ENCODE data around the gene LRRC36. TPM values are rescaled to one million over a fixed set of nuclear protein-coding genes. Genes with fewer than 3 reads are reported as not detected.
A peak's percentile ranks its signal among the peaks of the same experiment; 100 is the strongest.

LRRC36 gene
- total RNA-seq, 1 experiment from 2014 or later: not detected

DNA sequence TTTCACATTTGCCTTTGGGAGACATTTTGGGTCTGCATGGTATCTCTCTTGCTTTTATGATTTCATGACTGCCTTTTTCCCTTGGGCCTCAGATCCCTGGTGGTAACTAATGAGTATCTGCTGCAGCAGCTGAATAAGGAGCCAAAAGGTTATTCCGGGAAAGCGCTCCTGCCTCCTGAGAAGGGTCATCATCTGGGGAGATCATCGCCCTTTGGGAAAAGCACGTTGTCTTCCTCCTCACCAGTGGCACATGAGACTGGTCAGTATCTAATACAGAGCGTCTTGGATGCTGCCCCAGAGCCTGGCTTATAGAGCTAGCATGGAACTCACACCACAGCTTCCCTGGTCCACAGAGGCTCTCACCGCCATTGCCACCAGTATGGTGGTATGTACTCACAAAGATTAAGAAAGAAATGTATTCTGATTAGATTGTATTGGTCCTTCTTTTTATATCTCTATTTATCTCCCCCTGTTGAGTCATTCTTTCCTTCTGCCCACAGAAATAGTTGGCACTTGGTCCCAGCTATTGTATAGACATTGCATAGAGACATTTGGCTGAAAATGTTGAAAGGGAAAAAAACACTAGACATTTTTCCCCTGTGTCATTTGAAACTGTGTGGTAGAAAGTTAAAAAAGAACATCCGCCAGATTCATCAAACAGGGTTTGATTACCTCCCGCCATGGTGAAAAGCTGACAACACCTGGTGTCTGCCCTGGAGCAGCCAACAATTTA lies 58.3 kb downstream of the LRRC36 start:
- in situ Hi-C loops (cut with HindIII; ENCODE audit: low sequenced_read_pairs): no loop called here
- no peak for DNase-seq (ENCODE audit: low spot score)

DNA sequence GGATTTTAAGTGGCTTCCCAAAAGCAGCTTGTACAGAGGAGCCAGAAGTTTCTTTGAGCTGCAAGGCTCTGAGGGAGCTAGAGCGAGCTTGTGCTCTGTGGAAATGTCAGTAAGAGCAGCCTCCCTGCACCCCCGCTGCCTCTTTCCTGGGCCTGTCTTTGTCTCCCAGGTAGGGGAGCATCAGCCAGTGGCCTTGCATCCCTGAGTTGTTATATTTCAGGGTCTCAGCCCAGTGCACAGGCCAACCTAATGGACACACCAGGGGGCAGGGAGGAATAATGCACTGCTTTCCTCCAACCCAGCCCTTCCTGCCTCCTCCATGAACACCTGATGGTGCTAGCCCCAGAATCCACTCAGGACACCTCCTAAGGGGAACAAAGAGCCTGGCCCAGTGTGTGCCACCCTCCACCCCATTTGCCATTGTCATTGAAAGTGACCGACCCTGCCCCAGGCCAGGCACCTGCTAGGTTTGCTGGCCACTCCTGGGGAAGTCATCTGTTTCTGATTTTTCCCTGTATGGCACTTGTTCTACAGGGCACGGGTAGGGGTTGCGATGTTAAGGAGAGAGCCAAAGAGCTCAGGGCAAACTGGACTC lies 60.3 kb downstream of the LRRC36 start:
- DNase-seq (ENCODE audit: low spot score): no peak
- in situ Hi-C loops (cut with HindIII; ENCODE audit: low sequenced_read_pairs): no loop called here

DNA sequence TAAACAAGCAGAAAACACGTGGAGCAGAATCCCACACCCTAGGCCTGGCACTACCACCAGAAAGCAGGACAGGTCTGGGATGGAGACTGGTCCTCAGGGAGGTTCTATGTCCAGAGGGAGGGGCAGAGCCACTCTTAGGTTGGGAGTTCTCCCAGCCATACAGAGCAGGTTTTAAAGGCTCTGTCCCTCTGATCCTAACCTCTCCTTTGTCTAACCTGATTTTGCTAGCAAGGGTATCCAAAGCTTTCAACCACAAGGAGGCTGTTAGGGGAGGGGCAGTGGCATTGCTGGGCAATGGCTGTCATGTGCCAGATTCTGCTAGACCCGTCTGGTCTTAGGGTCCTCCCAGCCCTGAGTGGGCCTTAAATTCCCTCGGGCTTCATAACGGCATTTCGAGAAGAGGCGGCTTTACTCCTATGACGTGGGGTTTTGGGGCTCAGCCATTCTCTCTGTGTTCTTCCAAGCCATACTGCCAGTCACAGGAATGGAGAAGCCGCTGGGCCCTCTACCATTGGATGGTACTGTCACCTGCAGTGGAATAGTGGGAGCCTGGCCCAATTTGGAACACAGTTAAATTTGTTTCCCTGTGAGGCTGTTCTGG lies 61.0 kb downstream of the LRRC36 start:
- in situ Hi-C loops (cut with HindIII; ENCODE audit: low sequenced_read_pairs): no loop called here
- DNase-seq (ENCODE audit: low spot score): no peak

DNA sequence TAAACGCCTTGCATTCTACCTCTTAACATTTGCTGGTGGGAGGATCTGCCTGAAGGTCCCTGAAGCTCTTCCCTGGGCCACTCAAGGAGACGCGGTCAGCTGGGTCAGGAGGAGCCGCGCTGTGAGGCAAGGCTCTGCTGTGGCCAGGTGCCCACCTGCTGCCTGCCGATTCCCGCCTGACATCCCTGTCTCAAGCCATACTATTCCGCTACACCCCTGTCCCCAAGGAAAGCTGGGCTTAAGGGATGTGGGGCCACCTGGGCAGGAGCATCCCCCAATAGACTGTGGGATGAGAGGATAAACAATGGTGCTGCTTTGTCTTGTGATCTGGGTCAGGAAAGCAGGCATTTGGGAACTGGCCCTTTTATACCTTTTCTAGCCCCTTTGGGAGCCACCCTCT lies 61.6 kb downstream of the LRRC36 start:
- DNase-seq (ENCODE audit: low spot score): no peak
- in situ Hi-C loops (cut with HindIII; ENCODE audit: low sequenced_read_pairs): no loop called here

DNA sequence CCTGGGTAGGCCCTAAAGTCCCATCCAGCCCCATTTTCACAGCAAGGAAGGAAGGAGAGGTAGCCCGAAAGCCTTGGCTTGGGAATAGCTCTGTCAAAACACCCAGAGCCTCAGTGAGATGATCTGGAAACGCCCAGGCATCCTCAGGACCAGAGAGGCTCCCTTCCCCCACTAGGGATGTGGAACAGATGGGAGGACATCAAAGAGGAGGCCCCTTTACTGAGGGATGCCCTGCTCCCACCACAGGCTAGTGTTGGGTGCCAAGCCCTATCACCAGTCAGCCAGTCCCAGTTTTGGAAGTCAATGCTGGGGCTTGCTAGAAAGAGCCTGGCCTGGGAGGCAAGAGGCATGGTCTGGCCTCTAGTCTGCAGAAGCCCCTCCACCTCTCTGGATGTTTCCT lies 62.0 kb downstream of the LRRC36 start:
- in situ Hi-C loops (cut with HindIII; ENCODE audit: low sequenced_read_pairs): no loop called here
- no peak for DNase-seq (ENCODE audit: low spot score)

DNA sequence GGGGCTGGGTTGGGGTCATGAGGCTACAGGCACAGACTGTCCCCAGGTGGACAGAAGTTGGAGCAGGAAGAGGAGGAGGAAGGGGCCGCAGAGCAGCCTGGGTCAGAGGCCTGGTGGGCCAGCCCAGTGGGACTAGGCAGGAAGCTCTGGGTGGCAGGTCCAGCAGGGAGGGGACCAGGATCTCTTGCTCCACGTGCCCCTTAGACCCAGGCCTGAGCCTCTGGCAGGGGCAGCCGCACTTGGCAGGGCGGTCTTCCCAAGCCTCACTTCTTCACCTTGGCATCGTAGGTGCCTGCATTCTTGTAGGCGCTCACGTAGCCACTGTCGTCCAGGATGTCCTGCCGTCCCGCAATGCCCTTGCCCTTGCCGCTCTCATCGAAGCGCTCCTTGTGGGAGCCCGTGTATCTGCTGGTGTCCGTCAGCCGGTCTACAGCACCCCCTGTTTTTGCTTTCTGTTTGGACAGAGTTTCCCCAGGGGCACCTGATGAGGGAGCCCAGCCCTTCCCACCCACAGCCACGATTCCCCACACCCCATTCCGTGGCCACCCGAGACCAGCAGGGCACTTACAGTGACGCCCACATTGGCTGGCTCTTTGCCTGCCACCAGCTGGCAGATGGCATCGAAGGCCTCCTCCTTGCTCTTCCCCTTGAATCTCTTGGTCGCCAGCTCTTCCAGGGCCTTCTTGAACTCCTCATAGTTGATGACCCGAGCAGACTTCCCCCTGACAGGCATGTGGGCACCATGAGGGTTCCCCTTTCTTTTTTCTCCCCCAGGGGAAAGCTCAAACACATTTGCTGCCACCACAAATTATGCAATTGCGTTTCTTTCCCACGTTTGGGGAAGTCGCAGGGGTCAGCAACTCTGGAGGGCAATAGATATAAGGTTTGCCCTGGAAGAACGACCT lies 63.5 kb downstream of the LRRC36 start:
- in situ Hi-C loops (cut with HindIII; ENCODE audit: low sequenced_read_pairs): no loop called here
- no peak for DNase-seq (ENCODE audit: low spot score)

DNA sequence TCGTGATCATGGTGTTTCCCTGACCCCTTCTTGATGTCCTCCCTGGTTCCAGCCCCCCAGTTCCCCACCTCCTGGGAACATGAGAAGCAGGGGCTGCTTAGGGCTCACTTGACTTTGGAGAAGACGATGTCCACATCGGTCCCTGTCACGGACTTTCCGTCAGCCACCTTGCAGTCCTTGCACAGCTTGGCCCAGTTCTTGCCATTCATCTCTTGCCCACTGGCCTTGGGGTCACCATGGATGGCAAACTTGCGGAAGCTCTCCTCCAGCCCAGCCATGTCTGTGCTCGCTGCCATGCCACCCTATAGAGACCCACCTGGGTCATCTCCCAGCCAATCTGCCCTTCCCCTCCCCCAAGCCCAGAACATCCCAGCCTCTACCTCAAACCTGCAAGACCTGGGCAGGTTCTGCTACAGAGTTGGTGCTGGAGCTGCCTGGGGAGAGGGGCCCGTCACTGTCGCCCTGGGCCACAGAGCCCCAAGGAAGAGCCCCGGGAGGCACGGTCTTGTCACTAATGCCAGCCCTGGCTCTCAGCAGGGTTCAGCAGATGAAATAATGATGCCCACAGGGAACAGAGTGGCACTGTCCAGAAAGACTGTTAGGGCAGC lies 64.3 kb downstream of the LRRC36 start:
- in situ Hi-C loops (cut with HindIII; ENCODE audit: low sequenced_read_pairs): no loop called here
- DNase-seq (ENCODE audit: low spot score): no peak

DNA sequence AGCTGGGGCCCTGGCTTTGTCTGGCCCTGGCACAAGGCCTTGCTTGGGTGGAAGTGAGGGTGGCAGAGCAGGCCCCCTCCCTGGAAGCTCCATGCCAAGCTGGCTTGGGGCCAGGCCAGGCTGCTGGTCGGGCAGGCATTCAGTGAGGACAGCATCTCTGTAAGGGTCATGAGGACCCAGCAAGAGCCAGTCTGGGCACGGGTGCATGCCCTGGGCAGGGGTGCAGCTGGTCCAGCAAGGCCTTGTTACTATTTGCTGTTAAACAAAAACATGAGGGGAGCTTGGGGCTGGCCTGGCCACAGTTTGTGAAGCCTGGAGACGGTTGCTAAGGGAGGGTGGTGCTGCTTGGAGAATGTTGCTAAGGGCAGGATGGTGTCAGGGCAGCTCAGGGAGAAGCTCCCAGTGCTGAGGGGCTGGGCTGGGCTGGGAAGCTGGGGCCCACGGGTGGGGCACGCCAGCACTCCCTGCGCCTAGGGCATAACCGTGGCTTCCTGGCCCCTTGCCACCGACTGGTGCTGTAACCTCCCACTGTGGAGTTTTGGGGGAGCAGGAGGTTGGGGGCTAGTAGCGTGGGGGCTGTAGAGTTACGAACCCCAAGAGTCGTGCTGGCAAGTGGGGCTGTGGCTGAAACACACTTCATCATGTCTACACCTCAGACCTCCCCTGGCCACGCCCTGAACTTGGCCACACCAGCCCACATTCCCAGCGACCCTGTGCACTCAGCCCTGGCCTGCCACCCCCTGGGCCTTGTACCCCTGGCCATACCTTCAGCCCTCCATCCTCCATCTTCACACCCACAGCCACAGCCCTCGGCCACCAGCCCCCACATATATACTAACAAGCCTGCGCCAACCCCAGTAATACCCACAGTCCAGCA lies 65.0 kb downstream of the LRRC36 start:
- DNase-seq (ENCODE audit: low spot score): peak; percentile 55
- in situ Hi-C loops (cut with HindIII; ENCODE audit: low sequenced_read_pairs): no loop called here

DNA sequence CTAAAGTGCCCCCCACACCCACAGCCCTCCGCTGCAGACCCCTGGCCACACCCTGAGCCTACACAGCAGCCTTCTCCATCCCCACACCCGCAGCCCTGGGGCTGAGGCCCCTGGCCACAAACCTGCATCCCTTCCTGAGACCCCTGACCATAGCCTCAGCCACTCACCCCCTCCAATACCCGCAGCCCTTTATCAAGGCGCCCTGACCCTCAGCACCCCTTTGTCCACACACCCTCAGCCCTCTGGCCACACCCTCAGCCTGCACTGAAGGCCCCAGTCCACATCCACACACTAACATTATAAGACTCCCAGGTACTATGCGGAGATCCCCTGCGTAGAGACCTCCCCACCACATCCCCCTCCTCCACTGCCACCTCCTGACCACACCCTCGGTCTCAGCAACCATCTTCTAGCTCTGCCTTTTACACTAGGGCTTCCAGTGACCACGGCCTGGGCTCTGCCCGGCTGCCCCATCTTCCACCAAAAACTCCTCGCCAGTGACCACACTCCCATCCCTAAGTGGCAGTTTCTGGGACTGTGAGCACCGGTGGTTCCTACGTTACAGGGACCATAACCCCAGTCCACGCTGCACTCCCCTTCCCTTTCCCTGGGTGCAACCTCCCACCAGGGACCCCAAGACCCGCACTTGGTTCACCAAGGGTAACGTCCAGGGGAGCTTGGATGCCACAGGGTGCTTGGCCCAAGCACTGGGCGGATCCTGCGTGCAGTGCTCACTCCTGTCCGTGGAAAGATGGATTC lies 65.9 kb downstream of the LRRC36 start:
- DNase-seq (ENCODE audit: low spot score): no peak
- in situ Hi-C loops (cut with HindIII; ENCODE audit: low sequenced_read_pairs): no loop called here

DNA sequence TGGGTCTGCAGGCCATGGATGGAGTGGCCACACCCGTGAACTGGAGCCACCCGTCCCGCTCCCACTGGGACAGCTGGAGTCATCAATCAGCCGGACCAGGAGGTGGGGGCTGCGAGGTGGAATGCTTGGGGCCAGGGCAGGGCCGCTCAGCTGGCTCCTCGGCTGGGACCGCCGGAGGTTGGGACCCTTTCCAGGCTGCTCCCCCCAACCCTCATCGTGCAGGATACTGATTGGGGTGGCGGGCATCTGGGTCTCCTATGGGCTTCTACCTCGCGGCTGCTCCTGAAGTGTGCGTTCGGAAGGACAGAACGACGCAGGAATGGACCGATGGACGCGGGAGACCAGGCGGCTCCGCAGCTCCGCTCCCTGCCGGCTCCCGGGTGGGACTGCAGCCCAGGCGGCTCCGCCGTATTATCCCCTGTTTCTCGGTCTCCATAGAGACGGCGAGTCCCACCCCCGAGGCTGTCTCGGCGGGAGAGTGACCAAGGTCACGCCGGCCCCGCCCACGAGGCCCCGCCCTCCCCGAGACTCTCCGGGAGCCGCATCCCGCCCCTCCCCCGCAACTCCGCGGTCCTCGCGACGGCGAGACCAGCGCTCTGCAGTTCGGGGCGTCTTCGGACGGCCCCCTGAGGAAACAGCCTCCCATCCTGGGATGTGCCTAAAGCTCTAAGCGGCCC lies 66.6 kb downstream of the LRRC36 start, which contains the start of gene TPPP3:
TPPP3 (minus strand) TSS at position 388 of the 677 bp plus-strand sequence. CDS start 2,387 bp downstream, outside the sequence.
- in situ Hi-C loops (cut with HindIII; ENCODE audit: low sequenced_read_pairs): no loop called here
- no peak for DNase-seq (ENCODE audit: low spot score)

DNA sequence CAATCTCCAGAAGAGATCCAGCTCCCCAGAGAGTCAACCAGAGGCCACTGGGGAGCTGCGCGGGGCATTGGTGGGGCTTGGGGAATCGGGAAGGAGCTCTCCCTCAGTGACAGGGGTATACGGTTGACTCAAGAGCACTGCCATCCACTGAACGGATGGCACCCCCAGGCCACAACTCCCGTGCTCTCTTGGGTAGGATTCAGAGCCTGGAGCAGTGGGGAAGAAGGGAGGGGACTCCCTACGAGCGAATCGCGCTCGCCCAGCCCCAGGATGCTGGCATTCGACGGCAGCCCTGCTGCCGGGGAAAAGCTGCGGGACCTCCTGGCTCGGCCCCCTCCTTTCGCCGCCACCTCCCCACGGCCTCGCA lies 67.2 kb downstream of the LRRC36 start:
- in situ Hi-C loops (cut with HindIII; ENCODE audit: low sequenced_read_pairs): no loop called here
- DNase-seq (ENCODE audit: low spot score): no peak

DNA sequence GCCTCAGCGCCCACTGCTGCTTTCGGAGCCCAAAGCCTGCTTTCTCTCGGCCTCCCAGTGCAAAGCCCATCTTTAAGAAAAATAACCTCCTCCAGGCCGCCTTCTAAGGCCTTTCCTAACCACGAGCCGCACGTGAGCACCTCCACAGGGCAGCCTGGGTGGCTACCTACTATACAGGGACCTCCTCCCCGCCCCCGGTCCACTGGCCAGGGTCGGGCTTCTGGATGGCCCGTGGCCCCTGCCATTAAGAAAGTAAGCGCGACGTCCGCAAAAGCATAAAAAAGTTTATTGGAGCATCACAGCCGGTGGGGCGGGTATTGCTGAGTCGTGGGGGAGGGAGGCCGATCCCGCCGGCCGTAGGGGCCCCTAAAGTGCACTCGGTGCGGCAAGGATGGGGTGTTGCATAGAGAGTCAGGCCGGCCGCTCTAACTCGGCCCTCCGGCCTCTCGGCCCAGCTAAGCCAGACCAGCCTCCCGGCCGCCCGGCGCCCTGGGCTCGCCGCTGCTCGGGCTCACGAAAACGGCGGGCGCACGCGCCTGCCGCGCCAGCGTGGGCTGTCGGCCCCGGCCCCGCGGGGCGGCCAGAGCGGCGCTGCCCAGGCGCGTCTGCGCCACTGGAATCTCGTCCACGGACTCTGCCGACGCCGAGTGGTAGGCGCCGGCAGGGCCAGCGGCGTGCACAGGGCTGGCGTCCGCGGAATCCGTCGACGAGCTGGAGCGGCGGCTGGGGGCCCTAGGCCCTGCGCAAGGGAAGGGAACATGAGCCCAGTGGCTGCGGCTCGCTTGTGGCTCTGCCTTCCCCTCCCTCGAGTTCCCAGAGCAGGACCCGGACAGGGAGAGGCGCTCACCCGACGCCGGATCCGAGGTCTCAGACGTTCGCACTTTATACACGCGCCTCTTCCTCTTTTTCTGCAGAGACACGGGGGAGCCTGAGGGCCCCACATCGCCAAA lies 67.8 kb downstream of the LRRC36 start:
- no peak for DNase-seq (ENCODE audit: low spot score)
- in situ Hi-C loops (cut with HindIII; ENCODE audit: low sequenced_read_pairs): no loop called here

DNA sequence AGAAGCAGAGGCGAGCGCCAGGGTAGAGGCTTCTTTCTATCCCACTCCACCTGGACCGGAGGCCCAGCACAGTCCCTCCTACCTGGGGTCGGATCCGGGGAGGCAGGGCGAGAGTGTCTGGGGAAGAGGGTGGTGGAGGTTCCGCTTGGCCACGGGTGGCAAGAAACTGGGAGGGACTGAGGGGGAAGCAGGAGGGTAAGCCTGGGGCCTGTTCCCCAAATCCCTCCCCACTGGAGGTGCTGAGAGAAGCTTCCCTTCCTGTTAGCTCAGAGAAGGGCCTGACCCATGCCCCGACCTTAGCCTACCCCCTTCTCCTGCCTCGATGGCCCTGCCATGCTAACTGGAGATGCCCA lies 68.5 kb downstream of the LRRC36 start:
- no peak for DNase-seq (ENCODE audit: low spot score)
- in situ Hi-C loops (cut with HindIII; ENCODE audit: low sequenced_read_pairs): no loop called here

DNA sequence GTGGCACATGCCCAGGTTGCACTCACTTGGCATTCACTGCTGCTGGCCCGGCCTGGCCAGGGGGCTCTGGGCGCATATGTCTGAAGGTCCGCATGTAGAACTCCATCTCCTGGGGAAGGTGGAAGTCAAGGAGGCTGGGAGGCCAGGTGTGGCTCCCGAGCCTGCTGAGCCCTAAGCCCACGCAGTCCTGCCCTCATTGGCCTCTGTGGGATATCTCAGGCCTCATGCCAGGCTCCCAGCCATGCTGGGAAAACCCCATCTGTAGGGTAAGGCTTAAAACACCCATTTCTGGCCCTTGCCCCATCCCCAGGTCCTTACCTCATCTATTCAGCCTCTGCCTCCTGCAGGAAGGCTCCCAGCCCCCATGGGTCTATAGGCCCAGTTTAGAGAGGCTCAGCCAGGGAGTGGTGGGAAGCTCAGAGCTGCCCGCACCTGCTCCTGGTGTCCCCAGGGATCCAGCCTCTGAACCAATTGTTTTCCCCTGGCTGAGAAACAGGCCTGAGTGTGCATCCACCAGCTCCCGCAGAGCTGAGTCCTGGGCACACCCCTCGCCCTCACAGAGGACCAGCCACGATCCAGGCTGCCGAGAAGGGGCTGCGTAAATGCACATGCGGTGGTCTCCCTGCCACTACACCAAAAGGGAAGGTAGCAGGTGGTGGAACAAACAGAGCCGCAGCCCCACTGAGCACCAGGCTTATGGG lies 69.0 kb downstream of the LRRC36 start:
- in situ Hi-C loops (cut with HindIII; ENCODE audit: low sequenced_read_pairs): no loop called here
- no peak for DNase-seq (ENCODE audit: low spot score)

DNA sequence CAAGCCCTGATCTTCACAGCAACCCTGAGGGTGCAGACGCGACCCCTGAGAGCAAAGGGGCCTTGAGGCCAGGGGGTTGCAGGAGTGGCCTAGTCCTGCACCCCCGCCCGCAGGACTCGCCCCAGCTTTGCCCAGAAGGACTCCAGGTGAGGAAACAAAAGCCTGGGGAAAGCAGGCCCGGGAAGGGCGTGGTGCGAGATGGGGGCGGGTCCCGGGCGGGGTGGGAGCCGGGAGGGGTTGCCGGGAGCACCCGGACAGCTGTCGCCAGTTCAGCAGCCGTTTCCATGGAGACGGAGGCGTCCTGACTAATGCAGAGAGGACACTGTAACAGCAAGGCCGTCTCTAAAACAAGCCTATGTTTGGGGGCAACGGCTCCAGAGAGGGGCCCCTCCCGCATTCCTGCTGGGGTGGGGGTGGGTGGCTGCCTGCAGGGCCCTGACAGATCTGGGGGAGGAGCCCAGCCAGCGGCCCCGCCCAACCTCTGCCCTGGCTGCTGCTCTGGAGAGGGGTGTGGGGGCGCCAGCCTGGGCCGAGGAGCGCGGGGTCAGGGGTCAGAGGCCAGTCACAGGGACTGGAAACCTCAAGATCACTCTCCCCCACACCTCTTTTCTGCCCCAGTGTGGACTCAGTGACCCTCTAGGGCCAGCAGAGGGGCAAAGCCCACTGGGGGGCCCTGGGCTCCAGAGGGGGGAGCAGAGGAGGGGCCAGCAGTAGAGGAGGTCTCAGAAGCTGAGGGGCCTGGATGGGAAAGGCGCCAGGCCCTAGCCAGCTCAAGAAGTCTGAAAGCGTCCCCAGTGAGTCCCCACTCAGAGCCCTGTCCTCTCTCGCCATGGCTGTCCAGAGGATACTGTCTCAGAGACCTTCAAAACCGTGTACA lies 69.8 kb downstream of the LRRC36 start:
- DNase-seq (ENCODE audit: low spot score): no peak
- in situ Hi-C loops (cut with HindIII; ENCODE audit: low sequenced_read_pairs): no loop called here

Measured in G401 (cell line).